ENCODE data around the gene AK1.

- no peak for TF ChIP-seq REST (IDR thresholded peaks at IDR 0.05; ENCODE audit: insufficient read depth in 1 of 2, low read depth in 2 of 2, low read length in 2 of 2)
- no peak for TF ChIP-seq POLR2AphosphoS5 (IDR thresholded peaks at IDR 0.05; ENCODE audit: low read depth, low read length)
- TF ChIP-seq SIN3A (IDR thresholded peaks at IDR 0.05; ENCODE audit: borderline replicate concordance, insufficient read depth, low read length) = no peak
- no peak for TF ChIP-seq TAF1 (IDR thresholded peaks at IDR 0.05; ENCODE audit: borderline replicate concordance, insufficient read depth, low read length)
- no peak for TF ChIP-seq FOXP2 (optimal IDR thresholded peaks at IDR 0.05; ENCODE audit: borderline replicate concordance, extremely low read depth, extremely low read length, insufficient read depth)
Measured at GRCh38 chr9:127921557-127922120, 44.2 kb upstream of the AK1 start.
